Spleen (tissue), 11 donors: ENCODE results near the gene BIN2. TPM values are rescaled to one million over a fixed set of nuclear protein-coding genes. Genes with fewer than 3 reads are reported as not detected.

ENCODE experiments used
- DNase-seq: peaks from one replicate; pipeline ENCODE4 v3.0.0-alpha.2; 2020
- H3K27ac ChIP-seq, 8 donors: fragments of 200-600 bp; sonication (generic) in 7 of 8; 1 replicate in 4 of 8; 2 replicates in 4 of 8; pipeline versions ENCODE4 v1.5.0 to v1.8.0; 2016 to 2021; ENCODE audit warnings: inconsistent platforms in 4 of 8, mild to moderate bottlenecking in 4 of 8, moderate library complexity in 1 of 8
- H3K27me3 ChIP-seq, 7 donors: fragments of 200-600 bp; sonication (generic) in 6 of 7; replicated peaks in 1 of 7; 1 replicate in 4 of 7; 2 replicates in 3 of 7; pipeline versions ENCODE4 v1.5.0 to v1.8.0; 2016 to 2021; ENCODE audit warnings: inconsistent platforms in 3 of 7, mild to moderate bottlenecking in 1 of 7
- H3K36me3 ChIP-seq, 6 donors: fragments of 200-600 bp; sonication (generic) in 5 of 6; 1 replicate in 4 of 6; 2 replicates in 2 of 6; pipeline versions ENCODE4 v1.5.0 to v1.8.0; 2016 to 2021; ENCODE audit warnings: inconsistent platforms in 2 of 6
- H3K4me1 ChIP-seq, 6 donors: fragments of 200-600 bp; sonication (generic) in 5 of 6; 1 replicate in 3 of 6; 2 replicates in 3 of 6; pipeline versions ENCODE4 v1.5.0 to v1.8.0; 2016 to 2021; ENCODE audit warnings: inconsistent platforms in 3 of 6
- H3K4me3 ChIP-seq, 8 donors: fragments of 200-600 bp; sonication (generic) in 7 of 8; 1 replicate in 4 of 8; 2 replicates in 4 of 8; pipeline versions ENCODE4 v1.5.0 to v1.8.0; 2016 to 2021; ENCODE audit warnings: inconsistent platforms in 4 of 8, mild to moderate bottlenecking in 4 of 8, moderate library complexity in 2 of 8
- H3K9me3 ChIP-seq, 8 donors: fragments of 200-600 bp; sonication (generic) in 7 of 8; 1 replicate in 4 of 8; 2 replicates in 4 of 8; pipeline versions ENCODE4 v1.5.0 to v1.8.0; 2016 to 2021; ENCODE audit warnings: inconsistent platforms in 4 of 8
- CTCF ChIP-seq, 11 experiments: fragments of 200-600 bp in 7 of 11; fragments of 450-650 bp in 4 of 11; sonication (generic) in 4 of 11; IDR thresholded peaks in 8 of 11; conservative IDR thresholded peaks in 3 of 11; 1 replicate in 7 of 11; 2 replicates in 4 of 11; pipeline versions ENCODE4 v1.4.0 to v1.8.0; 2016 to 2021; ENCODE audit warnings: antibody characterized with exemption in 11 of 11, inconsistent platforms in 4 of 11, mild to moderate bottlenecking in 1 of 11
- POLR2A ChIP-seq, 3 donors: fragments of 450-650 bp; IDR thresholded peaks; one replicate each; pipeline ENCODE4 v1.5.1; 2017; ENCODE audit warnings: antibody characterized with exemption in 3 of 3, mild to moderate bottlenecking in 1 of 3
- POLR2AphosphoS5 ChIP-seq, 3 donors: sonication (generic); formaldehyde crosslinking; IDR thresholded peaks; one replicate each; pipeline ENCODE4 v1.5.1; 2017; ENCODE audit warnings: antibody characterized with exemption in 3 of 3
- WGBS, 5 donors: extraction: QIAGEN DNeasy Blood & Tissue Kit in 3 of 5; methylation state at CpG; one replicate each; pipeline versions ENCODE4 v1.1.5 to v1.1.7; 2013 to 2018; 5-methylcytosine and 5-hydroxymethylcytosine counted together
- intact Hi-C: fragments of 100-400 bp; cut with DNase I; formaldehyde crosslinking; loops from one replicate; pipeline ENCODE4 v1.15.0; 2023; ENCODE audit warnings: low total_unique reads
- polyA plus RNA-seq, 3 donors: library from polyadenylated mRNA; stranded (reverse); fragments of 200-250 nt; gene quantifications; one replicate each; pipeline ENCODE4 v1.2.1, GENCODE V29; 2013
- total RNA-seq, 7 donors: library from RNA; depleted of rRNA in 3 of 7; stranded (reverse); fragments of >200 nt in 3 of 7; fragmentation: NEBNext Ultra II Directional in 4 of 7; extraction: Animal tissue kit (Norgen Biotek cat#: 25700) in 4 of 7; gene quantifications; one replicate each; pipeline versions ENCODE4 v1.1.0 to v1.2.1, GENCODE V29; 2016 to 2021
- donor health status: healthy with polysubstance abuse.
- donor health status: DM: no; HTN: no; CAD: no; lungs with moderate emphysema.
- donor health status: DM: no; HTN: no; CAD: no.
- donor health status: Bipolar disorder and iron deficiency.
- donor health status: healthy.
- donor health status: DM: no; HTN: no; CAD: no.
- donor health status: DM: yes; HTN: yes; CAD: no.

BIN2 gene
- total and polyA plus RNA-seq, 10 donors = 23.3 to 116 (median 80.3) TPM

GRCh38 chr12:51345681-51346080 lies 21.7 kb upstream of the BIN2 start:
- DNase-seq = no peak
- Histone ChIP-seq H3K27ac (no peak overlapping the region), H3K4me1 (peaks cover 9 to 34% (median 16%) of the 10 kb centered on the region in 6 donors), H3K36me3 (no peaks in the 10 kb centered on the region), H3K9me3 (no peaks in the 10 kb centered on the region), H3K4me3 (no peak overlapping the region), H3K27me3 (no peaks in the 10 kb centered on the region)
- TF ChIP-seq POLR2A (IDR thresholded peaks at IDR 0.05) = no peak
- TF ChIP-seq CTCF (IDR thresholded peaks at IDR 0.05 in 8 of 11, conservative IDR thresholded peaks at IDR 0.05 in 3 of 11) = no peak
- no peak for TF ChIP-seq POLR2AphosphoS5 (IDR thresholded peaks at IDR 0.05)
- intact Hi-C loops = no loop called here
- WGBS, 5 donors = 60 to 73% (median 64%) methylated on average over 7 of the region's 7 CpGs

GRCh38 chr12:51343201-51343600 lies 19.2 kb upstream of the BIN2 start:
- intact Hi-C loops = loop anchor here (5.0 kb wide), 2 partner anchors 81 to 296 kb away; partner anchors contain the start of gene LETMD1
- TF ChIP-seq POLR2A (IDR thresholded peaks at IDR 0.05) = no peak
- TF ChIP-seq CTCF (IDR thresholded peaks at IDR 0.05 in 8 of 11, conservative IDR thresholded peaks at IDR 0.05 in 3 of 11) = no peak
- no peak for TF ChIP-seq POLR2AphosphoS5 (IDR thresholded peaks at IDR 0.05)
- H3K4me1 ChIP-seq = peaks cover 9 to 37% (median 16%) of the 10 kb centered on the region in 6 donors

GRCh38 chr12:51342416-51342815 lies 18.4 kb upstream of the BIN2 start:
- H3K36me3 ChIP-seq = no peaks in the 10 kb centered on the region
- WGBS, 5 donors = 91 to 92% (median 91%) methylated on average over 10 of the region's 10 CpGs
- H3K27me3 ChIP-seq = no peaks in the 10 kb centered on the region
- H3K4me1 ChIP-seq = peaks cover 9 to 37% (median 16%) of the 10 kb centered on the region in 6 donors
- no peaks in the 10 kb centered on the region for H3K9me3 ChIP-seq
- H3K4me3 ChIP-seq = no peak overlapping the region
- H3K27ac ChIP-seq = no peak overlapping the region
- no peak for DNase-seq
- TF ChIP-seq POLR2AphosphoS5 (IDR thresholded peaks at IDR 0.05) (no peak), POLR2A (IDR thresholded peaks at IDR 0.05) (no peak), CTCF (IDR thresholded peaks at IDR 0.05 in 8 of 11, conservative IDR thresholded peaks at IDR 0.05 in 3 of 11) (no peak)
- intact Hi-C loops = loop anchor here (5.0 kb wide), 2 partner anchors 80 to 295 kb away; partner anchors contain the start of gene LETMD1

More at GRCh38 chr12:51343201-51343600, 19.2 kb upstream of the BIN2 start:
- no peak overlapping the region for H3K4me3 ChIP-seq
- no peak for DNase-seq
- 72 to 86% (median 80%) methylated on average over 2 of the region's 2 CpGs for WGBS, 5 donors
- H3K27me3 ChIP-seq = no peaks in the 10 kb centered on the region
- H3K36me3 ChIP-seq = no peaks in the 10 kb centered on the region
- H3K27ac ChIP-seq = no peak overlapping the region
- H3K9me3 ChIP-seq = no peaks in the 10 kb centered on the region

- DNase-seq = no peak
- Histone ChIP-seq H3K4me3 (peak overlapping the region in 2 of 8 donors; percentile 19 to 48), H3K27ac (peak overlapping the region in 3 of 8 donors; percentile 35 to 67 (median 53)), H3K36me3 (no peaks in the 10 kb centered on the region), H3K9me3 (no peaks in the 10 kb centered on the region), H3K27me3 (no peaks in the 10 kb centered on the region), H3K4me1 (peaks cover 9 to 42% (median 16%) of the 10 kb centered on the region in 6 donors)
- TF ChIP-seq POLR2AphosphoS5 (IDR thresholded peaks at IDR 0.05) (peak in 1 of 3 donors; percentile 61), CTCF (IDR thresholded peaks at IDR 0.05 in 8 of 11, conservative IDR thresholded peaks at IDR 0.05 in 3 of 11) (peak; percentile 89 to 98 (median 97)), POLR2A (IDR thresholded peaks at IDR 0.05) (no peak)
- intact Hi-C loops = loop anchor here (5.0 kb wide), 2 partner anchors 79 to 294 kb away; partner anchors contain the start of gene LETMD1
- 37 to 48% (median 40%) methylated on average over 9 of the region's 9 CpGs for WGBS, 5 donors
Measured at GRCh38 chr12:51341251-51342007, 17.5 kb upstream of the BIN2 start.
